ENCODE measurements around the gene RSPRY1.
"Not testable (repeated sequence)": the region's sequence is repeated elsewhere in the genome, so short reads cannot be mapped to it uniquely, and the experiment has no call there.

DNA sequence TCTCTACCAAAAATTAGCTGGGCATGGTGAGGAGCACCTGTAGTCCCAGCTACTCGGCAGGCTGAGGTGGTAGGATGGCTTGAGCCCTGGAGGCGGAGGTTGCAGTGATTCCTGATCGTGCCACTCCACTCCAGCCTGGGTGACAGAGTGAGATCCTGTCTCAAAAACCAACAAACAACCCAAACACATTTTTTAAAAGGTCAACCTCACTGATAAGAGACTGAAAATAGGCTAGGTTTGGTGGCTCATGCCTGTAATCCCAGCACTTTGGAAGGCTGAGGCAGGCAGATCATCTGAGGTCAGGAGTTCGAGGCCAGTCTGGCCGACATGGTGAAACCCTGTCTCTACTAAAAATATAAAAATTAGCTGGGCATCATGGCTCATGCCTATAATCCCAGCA is 89.8 kb downstream of the RSPRY1 start:
- not testable (repeated sequence) for TF ChIP-seq POLR2A (IDR thresholded peaks at IDR 0.05; ENCODE audit: control extremely low read depth in 1 of 2, low read depth in 2 of 2, low read length in 2 of 2); ATF2 (IDR thresholded peaks at IDR 0.05; ENCODE audit: low read length); RFX5 (IDR thresholded peaks at IDR 0.05; ENCODE audit: borderline replicate concordance, low read depth, low read length)

Measured in H1 (cell line).